ENCODE results near the gene KCNH3. TPM values are rescaled to one million over a fixed set of nuclear protein-coding genes. Genes with fewer than 3 reads are reported as not detected.

KCNH3 gene
- total and polyA plus RNA-seq, 10 of the 15 experiments (the other 5 are each of a cell fraction or from before 2014, with no cell fraction given), result 0.03 to 0.45 (median 0.08) TPM; not detected in 5

GRCh38 chr12:49501895-49502294 is 36.9 kb upstream of the KCNH3 start:
- H3K9me3 ChIP-seq (replicated peaks; ENCODE audit: control insufficient read depth, insufficient read depth, low read length), result no peaks in the 10 kb centered on the region
- H3K9ac ChIP-seq (ENCODE audit: control insufficient read depth, insufficient read depth, low read length), result no peak overlapping the region
- H4K20me1 ChIP-seq (ENCODE audit: control insufficient read depth, insufficient read depth), result no peaks in the 10 kb centered on the region
- H3K4me2 ChIP-seq (ENCODE audit: control insufficient read depth, insufficient read depth), result 0 out of 2 replicates have a peak overlapping the region, but pooled peaks have one; percentile 22
- H3K27ac ChIP-seq (ENCODE audit: control insufficient read depth, insufficient read depth), result peak overlapping the region; percentile 24; the same call in 1 of the 2 replicates
- no TSS peak for BruUV-seq (replicated peaks)
- no peak for ATAC-seq
- H3K36me3 ChIP-seq (ENCODE audit: control insufficient read depth in 2 of 2, insufficient read depth in 2 of 2, low read length in 1 of 2), result peaks cover 0 to 25% of the 10 kb centered on the region in 2 experiments
- intact Hi-C loops (cut with micrococcal nuclease; ENCODE audit: unreplicated experiment), result no loop called here
- no peak overlapping the region for H3K4me3 ChIP-seq
- in situ Hi-C loops (cut with MboI), result no loop called here
- H3K4me1 ChIP-seq (ENCODE audit: control insufficient read depth, insufficient read depth, low read length), result peaks cover 11% of the 10 kb centered on the region
- POLR2A ChIA-PET, result interaction anchor here (1.1 kb wide), 1 partner anchor 135 kb away, joined by 3 read pairs; no protein-coding TSS in a partner anchor
- WGBS (ENCODE audit: insufficient coverage, insufficient replicate concordance, low lambda C conversion rate, missing lambda C conversion rate), result 58% methylated on average over 1 of the region's 1 CpG
- RAD21 ChIA-PET (ENCODE audit: unreplicated experiment), result interaction anchor here (1.3 kb wide), 1 partner anchor 10 kb away, joined by 5 read pairs; no protein-coding TSS in a partner anchor
- H2AFZ ChIP-seq (ENCODE audit: control insufficient read depth, low read depth, low read length), result no peak overlapping the region
- FAIRE-seq, result peak; percentile 7
- no peaks in the 10 kb centered on the region for H3K27me3 ChIP-seq (replicated peaks in 1 of 2; ENCODE audit: control insufficient read depth in 2 of 2, insufficient read depth in 2 of 2, low read length in 1 of 2)
- CTCF ChIA-PET, result interaction anchor here (2.0 kb wide), 1 partner anchor 144 kb away, joined by 10 read pairs; no protein-coding TSS in a partner anchor
- SMC1A ChIA-PET (ENCODE audit: uncharacterized antibody, unreplicated experiment), result interaction anchor here (6.5 to 33.2 kb wide), 2 partner anchors 11 to 140 kb away, joined by 43 to 740 read pairs; partner anchors contain the start of gene SPATS2
- no peaks in the 10 kb centered on the region for H3K79me2 ChIP-seq (ENCODE audit: control insufficient read depth, insufficient read depth, low read length)
- DNase-seq (ENCODE audit: low read depth, low spot score), result no peak
- TF ChIP-seq ZNF592 (IDR thresholded peaks at IDR 0.05), result no peak
- TF ChIP-seq MXI1 (IDR thresholded peaks at IDR 0.05; ENCODE audit: low read depth, low read length), result no peak
- TF ChIP-seq NBN (IDR thresholded peaks at IDR 0.05), result no peak
- TF ChIP-seq EGR1 (IDR thresholded peaks at IDR 0.05; ENCODE audit: borderline replicate concordance in 1 of 2, low read depth in 2 of 2, low read length in 2 of 2), result no peak
- TF ChIP-seq ZBTB11 (CRISPR knock-in tag; IDR thresholded peaks at IDR 0.05), result no peak
- TF ChIP-seq LARP7 (IDR thresholded peaks at IDR 0.05), result no peak
- no peak for TF ChIP-seq NR2C1 (IDR thresholded peaks at IDR 0.05)
- no peak for TF ChIP-seq FOXM1 (IDR thresholded peaks at IDR 0.05; ENCODE audit: low read depth, low read length)
